Stimulated activated CD4-positive, alpha-beta T cell treated with anti-CD3 and anti-CD28 coated beads, Interleukin-12 subunit alpha, Interleukin-12 subunit beta, amount 100 ng/mL, for 24 hours (primary cell): ENCODE results near the gene ISM1.

Source experiments
- DNase-seq, 2 experiments: peaks; one replicate each; pipeline ENCODE4 v3.0.0-alpha.2; 2020; ENCODE audit warnings: low read depth in 2 of 2

Gene ISM1

DNA sequence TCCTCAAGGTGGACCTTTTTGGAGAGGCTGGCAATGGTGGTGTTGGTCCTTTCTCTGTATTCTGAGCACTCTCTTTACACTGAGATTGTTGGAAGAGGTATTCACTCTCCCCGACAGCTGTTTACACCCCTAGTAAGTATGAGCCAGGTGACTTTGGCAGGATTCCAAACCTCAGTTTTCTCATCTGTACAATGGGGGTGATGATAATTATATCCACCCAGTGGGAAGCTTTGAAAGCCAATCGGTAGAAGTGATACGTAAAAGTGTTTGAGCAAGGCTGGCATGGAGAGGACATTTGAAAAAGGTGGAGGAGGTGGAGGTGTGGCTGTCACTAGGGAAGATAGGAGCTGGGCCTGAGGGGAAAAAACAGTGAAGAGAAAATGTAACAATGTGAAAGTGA, 35.5 kb downstream of the ISM1 start:
- DNase-seq, result no peak

DNA sequence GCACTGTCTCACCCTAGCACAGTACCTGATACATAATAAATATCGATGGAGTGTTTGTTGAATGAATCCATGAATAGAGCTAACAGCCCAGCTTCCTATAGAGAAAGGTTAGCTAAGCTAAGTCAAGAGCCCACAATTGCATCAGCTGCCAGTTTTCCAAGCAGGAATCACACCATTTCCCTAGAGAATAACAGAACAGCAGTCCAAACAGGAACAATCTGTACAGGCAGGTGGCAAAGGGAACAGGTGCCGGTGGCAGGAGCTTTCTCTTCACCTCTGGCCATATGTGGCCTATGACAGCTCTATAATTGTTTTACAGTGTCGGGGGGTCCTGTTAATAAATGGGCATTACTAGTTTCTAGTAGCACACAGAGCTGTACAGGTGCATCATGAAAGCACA, 38.8 kb downstream of the ISM1 start:
- DNase-seq, result no peak

DNA sequence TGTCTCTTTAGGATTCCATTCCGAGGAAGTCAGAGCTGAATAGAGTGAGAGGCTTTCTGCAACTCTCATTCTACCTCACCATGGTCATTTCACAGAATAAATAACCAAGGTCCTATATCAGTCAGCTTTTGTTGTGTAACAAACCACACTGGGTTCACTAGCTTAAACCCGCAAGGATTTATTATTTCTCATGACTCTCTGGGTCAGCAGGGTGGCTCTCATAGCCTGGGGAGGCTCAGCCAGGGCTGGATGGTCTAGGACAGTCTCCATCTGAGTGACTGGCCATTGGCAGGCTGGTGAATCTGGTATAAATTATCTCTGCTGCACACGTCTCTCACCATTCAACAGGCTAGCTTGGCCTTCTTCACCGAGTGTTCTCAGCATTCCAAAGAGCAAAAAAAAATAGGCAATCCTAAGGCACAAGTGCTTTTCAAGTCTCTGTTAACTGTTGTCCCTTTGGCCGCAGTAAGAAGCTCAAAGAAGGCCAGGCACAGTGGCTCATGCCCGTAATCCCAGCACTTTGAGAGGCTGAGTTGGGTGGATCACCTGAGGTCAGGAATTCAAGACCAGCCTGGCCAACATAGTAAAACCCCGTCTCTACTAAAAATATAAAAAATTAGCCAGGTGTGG, 39.7 kb downstream of the ISM1 start:
- no peak for DNase-seq

DNA sequence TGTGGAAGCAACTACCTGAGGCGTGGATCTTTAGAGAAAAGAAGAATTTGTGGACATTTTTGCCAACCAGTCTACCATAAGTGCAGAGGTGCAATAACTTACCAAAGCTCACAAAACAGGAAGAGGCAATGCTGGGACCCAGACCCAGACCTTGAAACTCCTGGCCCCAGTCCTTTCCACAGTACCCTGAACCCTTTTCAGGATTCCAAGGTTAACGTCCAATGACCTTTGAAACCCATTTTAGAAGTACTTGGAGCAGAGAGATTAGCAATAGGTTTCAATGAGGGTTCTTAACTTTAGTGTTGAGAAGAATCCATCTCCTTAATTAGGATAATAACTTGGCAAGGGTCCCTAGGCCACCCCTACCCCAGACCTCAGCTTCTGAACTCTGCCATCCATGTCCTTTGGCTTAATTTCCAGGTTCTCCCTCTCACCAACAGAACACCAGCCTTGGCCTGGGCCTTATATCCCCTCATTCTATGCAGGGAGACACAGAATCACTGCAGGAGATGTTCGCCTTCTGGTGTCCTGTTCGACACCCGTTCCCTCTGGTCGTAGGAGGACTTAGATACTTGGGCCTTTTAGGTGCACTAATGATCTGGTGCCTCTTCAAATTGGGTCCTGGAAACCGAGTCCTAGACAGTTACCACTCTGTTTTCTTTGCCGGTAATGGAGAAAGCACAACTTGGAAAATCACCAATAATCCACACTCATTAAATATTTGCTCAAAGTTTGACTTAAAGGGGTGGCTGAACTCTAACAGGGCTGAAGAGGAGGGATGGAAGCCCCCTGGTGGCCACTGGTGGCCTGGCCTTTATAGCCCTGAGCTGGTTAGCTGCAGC, 40.6 kb downstream of the ISM1 start:
- peak; percentile 35 to 60 for DNase-seq

DNA sequence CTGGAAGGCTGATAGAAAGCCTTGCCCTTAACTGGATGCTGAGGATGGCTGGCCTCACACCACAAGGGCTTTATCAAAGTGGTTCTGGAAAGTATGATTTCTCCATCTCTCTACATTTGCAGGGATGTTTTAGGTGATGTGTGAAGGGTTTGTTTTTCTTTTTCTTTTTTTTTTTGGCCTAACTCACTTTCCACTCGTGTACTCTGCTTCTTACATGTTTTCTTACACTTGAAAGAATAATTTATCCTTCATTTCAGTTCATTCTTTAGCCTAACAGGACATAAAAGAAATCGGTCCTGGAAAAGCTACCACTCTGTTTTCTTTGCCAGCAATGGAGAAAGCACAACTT, 41.2 kb downstream of the ISM1 start:
- no peak for DNase-seq

DNA sequence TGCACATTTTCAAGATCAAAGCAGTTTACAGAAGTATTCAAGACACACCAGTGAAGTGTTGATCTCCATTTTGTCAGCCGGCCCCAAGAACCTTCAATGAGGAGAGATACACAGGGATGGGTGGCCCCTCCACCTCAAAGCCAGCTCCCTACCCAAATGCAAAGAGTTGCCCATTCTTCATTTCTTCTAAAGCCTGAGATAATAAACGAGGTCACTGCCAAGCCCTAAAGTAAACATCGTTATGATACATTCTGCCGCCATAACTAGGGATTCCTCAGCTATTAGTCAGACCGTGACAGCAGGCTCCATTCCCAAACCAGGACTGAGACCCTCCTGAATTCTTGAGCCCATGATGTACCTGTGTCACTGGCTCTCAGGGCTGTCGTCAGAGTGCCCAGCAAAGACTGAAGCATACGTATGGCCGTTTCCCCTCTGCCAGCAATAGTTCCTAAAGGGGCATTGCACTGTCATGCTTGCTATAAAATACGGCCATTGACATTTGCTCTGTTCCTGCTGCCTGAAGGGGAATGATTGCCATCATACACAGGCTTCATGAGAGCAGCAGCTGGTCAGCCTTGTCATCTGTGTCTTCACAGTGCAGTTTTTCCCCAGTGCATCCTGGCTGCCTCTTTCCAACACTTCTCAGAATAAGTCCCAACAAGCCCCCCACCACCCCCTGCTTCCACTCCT, 41.7 kb downstream of the ISM1 start:
- DNase-seq, result no peak

DNA sequence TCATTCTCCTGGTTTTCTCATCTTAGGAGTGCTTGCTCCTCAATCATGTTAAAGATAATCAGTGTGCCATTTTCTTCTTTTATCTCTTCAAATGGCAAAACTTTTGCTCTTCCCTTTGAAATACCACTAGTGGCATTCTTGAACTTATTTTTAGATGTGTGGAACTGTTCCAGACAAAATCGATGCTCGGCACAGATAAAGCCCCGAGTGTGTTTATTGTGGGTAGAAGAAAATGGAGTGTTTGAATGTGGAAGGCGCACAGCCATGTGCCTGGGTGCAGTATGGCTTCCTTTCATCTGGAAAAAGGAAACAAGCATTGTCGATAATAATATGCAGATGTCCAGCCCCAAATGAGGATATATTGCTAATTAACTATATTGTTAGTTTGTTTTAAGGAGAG, 42.4 kb downstream of the ISM1 start:
- DNase-seq, result no peak

DNA sequence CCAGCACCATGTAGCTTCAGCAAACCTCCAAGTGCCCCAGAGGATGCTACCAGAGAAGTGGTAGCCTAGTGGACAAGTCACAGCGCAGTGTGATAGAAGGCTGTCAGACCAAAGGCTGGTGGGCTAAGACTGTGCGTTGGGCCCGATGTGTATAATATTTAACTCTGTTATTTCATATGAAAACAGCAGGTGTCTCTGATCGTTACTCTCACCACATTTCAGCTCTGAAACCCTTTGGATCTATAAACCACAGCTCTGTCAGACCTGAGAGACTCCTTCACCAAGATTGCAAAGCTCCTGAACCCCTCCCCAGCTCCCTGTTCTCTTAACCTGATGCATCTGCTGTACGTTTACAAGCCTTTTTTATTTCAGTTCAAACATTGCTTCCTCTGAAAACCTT, 43.8 kb downstream of the ISM1 start:
- no peak for DNase-seq

DNA sequence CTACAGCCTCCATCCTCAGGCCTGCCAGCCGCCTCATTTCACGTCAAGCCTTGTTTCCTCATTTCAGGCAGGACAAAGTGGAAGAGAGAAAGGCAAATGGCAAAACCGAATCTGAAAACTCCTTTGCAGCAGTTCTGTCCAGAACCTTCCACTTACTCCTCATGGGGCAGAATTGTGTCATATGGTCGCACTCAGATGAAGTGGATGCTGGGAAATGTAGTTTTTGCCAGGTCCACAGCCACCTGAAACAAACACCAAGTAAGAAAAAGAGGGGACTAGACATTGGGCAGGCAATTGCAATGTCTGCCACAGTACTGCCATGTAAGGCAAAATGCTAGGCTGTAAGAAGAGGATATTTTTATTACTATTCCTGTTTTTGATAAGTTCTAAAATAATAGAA, 44.9 kb downstream of the ISM1 start:
- DNase-seq, result no peak

DNA sequence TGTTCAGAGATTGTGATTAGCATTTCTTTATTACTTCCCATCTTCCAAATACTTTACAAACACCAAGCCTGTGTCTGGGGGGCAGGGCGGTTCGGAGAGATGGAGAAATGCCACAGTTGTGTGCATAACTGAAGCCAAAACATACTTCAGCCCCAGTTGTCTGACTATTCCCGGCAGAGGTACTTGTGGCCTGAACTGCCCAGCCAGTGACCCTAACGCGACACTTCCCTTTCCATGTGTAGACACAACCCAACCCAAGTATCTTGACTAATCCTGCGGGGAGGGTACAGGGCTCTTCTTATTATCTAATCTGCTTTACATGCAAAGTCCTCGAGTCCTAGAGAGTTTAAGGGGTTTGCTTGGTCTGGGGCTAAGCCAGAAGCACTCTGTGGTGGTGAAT, 46.2 kb downstream of the ISM1 start:
- DNase-seq, result no peak

DNA sequence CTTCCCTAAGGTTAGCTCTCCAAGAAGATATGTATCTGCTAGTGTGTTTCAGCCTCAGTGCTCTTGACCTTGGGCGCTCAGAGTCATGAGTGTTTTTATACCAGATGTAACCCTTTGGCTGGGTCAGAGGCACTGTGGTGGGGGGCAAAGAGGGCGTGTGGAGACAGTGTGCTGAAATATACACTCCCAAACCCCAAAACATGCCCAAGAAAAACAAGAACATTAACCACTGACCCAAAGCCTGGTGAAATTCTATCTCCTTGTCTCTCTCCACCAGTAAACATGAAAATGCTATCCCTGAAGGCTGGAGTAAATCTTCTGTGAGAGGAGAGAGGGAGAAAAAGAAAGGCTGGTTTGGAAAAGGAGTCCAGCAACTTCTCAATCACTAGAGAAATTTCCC, 47.9 kb downstream of the ISM1 start:
- DNase-seq, result no peak

DNA sequence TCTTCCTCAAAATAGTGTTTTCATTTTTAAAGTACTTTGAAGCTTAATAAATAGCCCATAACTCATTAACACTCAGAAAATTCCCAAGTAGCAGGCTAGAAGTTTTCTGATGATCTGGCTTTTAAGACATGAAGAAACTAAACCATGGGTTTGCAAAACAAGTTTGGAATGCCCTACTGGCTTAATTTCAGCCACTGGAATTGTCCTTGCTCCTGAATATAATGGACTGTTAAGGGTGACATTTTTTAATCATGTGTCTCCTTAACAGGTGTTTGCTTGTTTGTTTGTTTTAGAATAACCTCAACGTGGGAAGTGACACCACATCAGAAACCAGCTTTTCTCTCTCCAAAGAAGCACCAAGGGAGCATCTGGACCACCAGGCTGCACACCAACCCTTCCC, 49.1 kb downstream of the ISM1 start:
- no peak for DNase-seq

DNA sequence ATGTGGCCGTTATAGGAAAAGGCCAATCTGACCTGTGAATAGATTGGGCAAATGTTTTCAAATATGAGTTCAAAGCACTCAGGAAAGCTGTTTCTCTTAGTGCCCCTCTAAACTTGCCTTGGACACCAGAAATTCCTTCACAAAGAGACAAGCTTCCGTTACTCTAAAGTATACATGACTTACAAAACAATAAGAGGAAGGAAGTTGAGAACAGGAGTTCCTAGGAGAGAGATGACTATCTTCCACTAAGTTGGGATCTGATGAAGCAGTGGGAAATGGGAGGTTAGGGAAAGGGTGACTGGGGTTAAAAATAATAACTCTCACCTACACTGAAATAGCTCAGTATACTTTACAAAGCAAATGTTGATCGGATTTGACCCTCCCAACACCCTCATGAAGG, 50.0 kb downstream of the ISM1 start:
- no peak for DNase-seq

DNA sequence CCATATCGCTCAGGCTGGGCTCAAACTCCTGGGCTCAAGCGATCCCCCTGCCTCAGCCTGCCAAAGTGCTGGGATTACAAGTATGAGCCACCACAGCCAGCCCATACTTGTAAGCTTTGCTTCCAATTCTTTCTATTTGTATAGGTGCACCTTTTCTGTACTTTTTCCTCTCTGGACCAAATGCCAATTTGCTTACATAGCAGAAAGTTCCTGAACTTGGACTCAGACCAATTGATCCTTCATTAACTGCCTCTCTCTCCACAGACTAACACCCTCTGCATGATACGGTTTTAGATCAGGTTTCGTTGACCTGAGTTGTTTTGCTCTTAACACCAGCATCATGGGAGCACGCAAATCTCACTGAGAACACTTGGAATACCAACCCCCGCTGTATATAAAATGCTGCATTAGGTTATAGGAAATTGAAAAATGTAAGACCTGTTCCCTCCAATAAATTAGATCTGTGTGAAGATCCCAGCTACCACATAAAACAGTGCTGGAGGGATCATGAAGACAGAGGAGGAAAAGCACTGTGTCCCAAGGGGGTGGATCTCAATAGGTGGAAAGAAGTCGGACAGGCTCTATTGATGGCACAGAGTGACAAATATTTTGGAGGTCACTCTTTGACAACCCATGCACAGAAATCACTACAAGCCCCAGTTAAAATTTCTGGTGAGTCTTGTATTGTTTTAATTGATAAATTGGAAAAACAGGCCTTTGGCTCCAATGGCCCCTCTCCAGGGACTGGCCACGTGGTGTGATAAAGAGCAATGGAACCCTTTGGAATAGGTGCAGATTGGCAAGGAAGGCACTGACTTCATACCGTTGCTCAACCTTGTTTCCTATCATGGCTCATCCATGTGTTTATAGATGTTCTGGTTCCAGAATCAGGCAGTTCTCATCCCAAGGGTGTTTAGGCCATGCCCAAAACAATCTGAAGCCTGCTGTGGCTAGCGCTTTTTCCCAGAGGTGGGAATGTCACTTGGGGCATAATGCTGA, 51.2 kb downstream of the ISM1 start:
- no peak for DNase-seq

DNA sequence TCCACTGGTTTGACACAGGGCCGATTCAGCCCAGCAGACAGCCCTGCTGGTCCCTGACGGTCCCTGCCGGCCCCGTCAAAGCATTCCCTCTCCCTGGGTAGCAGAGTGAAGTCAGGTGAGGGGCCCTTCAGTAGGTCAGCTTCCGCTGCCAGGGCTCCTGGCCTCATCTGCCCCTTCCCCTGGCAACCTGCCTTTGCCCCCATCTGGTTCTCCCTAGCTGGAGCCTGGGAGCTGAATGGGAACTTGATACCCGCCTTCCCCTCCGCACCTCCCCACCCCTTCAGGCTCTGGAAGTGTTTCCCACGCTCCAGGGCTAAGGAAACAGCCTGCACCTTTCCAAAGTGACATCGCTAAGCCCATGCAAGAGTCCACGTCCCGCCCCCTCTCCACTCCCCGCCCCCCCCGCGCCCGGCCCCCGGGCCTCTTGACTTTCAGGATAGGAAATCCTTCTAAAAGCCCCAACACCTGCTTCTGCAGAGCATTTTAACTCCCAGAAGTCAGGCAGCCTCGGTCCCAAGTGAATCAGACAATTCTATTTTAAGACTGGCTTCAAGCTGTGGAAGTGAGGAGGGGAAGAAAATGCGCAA, 53.3 kb downstream of the ISM1 start:
- no peak for DNase-seq

DNA sequence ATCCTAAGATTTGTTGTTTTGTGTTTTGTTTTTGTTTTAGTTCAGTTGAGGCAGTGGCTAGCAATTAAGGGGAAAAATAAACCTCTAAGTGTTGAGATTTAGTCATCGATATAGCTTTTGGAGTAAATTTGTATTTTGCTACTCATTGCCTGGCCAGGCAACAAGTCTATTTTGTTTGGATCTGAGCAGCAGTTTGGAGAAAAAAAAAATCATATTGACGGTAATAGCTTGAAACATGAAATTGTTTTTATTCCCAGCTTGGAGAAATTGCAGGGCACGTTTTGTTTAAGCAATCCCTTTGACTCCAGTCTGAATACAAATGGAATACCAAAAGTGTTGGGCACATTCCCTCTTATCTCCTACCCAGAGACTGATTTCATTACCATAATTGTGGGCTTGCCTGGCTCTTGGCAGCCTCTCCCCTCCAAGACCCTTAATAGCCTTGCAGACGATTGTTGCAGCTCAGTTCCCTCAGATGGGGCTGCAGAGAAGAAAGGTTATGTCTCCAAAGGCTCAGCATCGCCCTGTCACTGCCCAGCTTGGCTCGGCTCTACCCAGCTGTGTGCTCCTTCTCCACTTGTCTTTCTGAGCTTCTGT, 56.0 kb downstream of the ISM1 start:
- DNase-seq, result no peak

DNA sequence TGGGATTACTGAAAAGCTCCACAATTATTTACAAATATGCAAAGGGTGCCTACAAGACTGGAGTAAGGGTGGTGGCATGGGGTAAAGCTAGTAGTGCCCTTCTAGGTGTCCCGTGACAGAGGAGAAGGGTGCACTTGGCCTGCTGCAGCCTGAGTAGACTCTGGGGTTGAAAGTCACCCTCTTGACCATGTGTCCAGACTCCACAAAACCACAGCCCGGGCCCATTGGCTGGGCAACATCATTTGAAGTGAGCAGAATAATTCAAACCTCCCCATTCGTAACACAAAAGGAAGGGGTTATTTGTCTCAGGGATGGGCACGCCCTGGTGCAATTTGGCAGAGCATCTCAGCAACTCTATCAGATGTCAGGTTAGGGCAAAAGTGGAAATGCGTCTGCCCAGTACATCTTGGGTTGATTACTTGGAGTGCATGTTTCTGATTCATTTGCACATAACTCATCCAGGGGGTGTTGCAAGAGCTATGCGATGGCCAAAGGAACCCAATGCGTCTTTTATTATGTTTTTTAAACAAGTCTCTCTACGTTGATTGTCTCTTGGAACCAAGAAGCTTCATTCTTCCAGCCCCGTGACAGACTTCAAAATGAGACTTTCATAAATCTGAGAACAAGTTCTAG, 56.7 kb downstream of the ISM1 start:
- no peak for DNase-seq

DNA sequence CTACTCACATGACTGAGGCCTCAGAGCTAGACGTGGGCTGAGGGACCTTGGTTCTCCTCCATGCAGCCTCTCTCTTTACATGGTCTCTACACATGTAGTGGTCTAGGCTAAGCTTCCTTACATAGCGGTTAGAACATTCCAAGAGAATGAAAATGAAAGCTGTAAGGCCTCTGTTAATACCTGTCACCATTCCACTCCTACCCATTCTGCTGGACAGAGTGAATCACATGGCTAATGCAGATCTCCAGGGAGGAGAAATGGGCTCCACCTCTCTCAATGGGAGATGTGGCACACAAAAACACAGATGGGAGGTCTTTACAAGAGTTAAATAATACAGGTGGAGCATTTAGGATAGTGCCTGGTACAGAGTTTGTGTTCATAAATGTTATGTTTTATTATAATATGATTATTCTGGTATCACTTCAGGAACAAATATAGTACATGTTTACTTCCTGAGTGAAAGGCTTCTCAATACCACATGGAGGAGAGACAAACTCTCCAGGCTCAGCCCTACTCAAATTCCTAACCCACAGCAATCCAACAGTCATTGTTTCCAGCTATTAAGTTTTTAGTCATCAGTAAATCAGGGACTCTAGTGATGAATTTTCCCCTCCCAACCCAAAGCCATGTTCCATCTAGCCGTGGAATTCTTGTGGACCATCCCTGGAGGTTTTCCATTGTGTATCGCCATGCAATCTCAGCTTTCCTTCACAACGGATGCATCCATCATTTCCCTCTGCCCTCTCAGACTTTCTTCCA, 57.9 kb downstream of the ISM1 start:
- DNase-seq, result no peak

DNA sequence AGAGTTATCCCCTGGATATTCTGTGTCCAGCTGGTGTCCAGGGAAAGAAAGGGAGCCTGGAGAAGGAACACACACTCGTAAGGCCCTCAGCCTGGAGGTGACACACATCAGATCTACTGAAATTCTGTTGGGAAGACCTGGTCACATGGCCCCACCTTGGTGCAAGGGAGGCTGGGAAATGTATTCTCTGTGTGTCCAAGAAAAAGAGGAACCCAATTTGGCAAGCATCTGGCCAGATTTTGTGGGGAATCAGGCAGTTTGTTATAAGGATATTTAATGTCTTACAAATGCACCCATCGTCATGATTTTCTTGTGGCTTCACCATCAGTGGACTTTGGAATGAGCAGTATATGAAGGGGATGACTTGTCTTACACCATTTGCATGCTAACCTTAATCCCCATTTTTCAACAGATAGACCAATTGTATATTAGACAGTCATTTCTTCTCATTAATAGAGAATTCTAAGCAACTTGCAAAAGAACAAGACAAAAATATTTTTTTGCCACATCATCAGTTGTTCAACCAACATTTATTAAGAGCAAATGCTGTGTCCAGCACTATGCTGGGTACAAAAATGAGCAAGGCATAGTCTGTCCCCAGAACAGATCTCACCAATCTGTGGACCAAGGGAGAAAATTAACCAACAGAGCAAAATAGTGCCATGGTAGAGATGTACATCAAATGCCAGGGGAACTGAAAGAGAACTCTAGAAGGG, 59.7 kb downstream of the ISM1 start:
- no peak for DNase-seq
